ENCODE measurements around the gene TBC1D16. TPM values are rescaled to one million over a fixed set of nuclear protein-coding genes. Genes with fewer than 3 reads are reported as not detected.

Gene TBC1D16
- total RNA-seq, 1 donor from 2014 or later, result 24.7 TPM

DNA sequence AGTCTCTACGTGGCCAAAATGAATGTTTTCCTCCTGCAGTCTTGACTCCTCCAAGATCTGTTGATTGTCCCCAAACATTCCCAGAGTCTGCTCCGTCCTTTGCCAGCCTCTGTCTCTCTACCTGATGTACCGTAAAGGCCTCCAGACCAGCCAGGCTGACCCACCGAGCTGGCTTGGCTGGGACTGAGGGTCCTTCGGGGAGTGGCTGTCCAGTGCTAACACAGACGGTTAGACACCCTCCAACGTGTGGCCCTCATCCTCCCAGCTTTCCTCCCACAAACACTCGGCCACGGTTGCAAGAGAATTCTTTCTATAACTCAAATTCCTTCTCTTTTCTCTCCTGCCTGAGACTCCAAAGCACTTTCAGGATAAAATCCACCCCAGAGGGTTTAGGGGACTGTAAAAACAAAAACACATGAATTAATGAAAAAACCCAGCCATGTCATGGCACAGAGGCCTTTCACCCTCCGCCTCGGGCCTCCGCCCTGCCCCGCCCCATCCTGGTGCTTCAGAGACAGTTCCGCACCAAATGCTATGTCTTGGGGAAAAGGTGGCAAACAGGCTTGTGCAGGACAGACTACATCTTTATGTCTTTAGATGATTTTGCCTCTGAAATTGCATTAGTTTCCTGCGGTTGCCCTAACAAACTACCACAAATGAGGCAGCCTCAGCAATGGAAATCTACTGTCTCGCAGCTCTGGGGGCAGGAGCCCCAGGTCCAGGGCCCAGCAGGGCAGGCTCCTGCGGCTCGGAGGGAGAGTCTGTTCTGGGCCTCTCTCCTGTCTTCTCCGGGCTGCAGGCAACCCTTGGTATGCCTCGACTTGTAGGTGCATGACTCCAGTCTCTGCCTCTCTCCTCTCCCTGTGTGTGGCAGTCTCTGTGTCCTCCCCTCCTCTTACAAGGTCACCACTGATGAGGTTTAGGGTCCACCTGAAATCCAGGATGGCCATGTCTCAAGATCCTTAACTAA is 124.0 kb downstream of the TBC1D16 start:
- no peak for TF ChIP-seq CTCF (IDR thresholded peaks at IDR 0.05)
- no peak for DNase-seq
- H3K36me3 ChIP-seq, result no peaks in the 10 kb centered on the region
- intact Hi-C loops (cut with DNase I), result no loop called here
- ATAC-seq, result no peak
- H3K27ac ChIP-seq, result no peak overlapping the region
- H3K9me3 ChIP-seq, result no peaks in the 10 kb centered on the region
- no peak overlapping the region for H3K4me3 ChIP-seq
- no peaks in the 10 kb centered on the region for H3K4me1 ChIP-seq
- H3K27me3 ChIP-seq (ENCODE audit: low read depth), result peaks cover 3% of the 10 kb centered on the region

DNA sequence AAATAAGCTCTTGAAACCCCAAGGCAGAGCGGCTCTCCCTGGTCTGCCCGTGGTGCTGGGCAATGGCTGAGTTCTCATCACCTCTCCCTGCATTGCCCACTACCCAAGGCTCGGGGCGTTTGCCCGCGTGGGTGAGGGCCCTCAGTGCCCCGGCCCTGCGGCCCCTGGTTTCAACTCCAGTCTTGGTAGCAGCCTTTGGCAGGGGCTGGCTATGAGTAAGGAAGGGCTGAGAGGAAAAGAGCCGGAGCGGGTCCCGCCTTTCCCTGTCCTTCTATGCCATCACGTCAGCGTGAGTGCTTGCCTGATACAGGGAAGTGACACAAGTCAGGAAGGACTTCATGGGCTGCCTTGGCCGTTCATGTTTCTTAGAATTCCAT is 124.7 kb downstream of the TBC1D16 start:
- DNase-seq, result no peak
- Histone ChIP-seq H3K27me3 (ENCODE audit: low read depth) (no peaks in the 10 kb centered on the region), H3K27ac (no peak overlapping the region), H3K36me3 (no peaks in the 10 kb centered on the region), H3K4me1 (no peaks in the 10 kb centered on the region), H3K4me3 (no peak overlapping the region), H3K9me3 (no peaks in the 10 kb centered on the region)
- intact Hi-C loops (cut with DNase I), result no loop called here
- ATAC-seq, result no peak
- no peak for TF ChIP-seq CTCF (IDR thresholded peaks at IDR 0.05)

GRCh38 chr17:79909121-79909520 is 126.6 kb downstream of the TBC1D16 start:
- Histone ChIP-seq H3K27me3 (ENCODE audit: low read depth) (no peaks in the 10 kb centered on the region), H3K9me3 (no peaks in the 10 kb centered on the region), H3K36me3 (no peaks in the 10 kb centered on the region), H3K4me3 (no peak overlapping the region), H3K27ac (no peak overlapping the region), H3K4me1 (no peaks in the 10 kb centered on the region)
- ATAC-seq, result no peak
- no peak for TF ChIP-seq CTCF (IDR thresholded peaks at IDR 0.05)
- DNase-seq, result peak; percentile 24
- intact Hi-C loops (cut with DNase I), result no loop called here

DNA sequence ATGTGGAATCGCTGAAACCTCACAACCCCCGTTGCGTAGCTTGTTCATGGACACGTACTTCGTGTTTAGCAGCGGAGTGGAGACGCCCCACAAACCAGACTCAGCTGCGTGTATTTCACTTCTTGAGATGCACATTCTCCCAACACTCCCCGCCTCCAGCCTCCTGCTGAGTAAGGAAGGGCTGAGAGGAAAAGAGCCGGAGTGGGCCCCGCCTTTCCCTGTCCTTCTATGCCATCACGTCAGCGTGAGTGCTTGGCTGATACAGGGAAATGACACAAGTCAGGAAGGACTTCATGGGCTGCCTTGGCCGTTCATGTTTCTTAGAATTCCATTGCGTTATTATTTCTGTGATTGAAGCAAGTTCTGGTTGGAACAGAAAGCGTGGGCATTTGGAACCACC is 127.8 kb downstream of the TBC1D16 start:
- DNase-seq, result peak; percentile 74
- H3K27me3 ChIP-seq (ENCODE audit: low read depth), result no peaks in the 10 kb centered on the region

GRCh38 chr17:79907217-79907715 is 128.4 kb downstream of the TBC1D16 start:
- H3K27ac ChIP-seq, result no peak overlapping the region
- H3K4me1 ChIP-seq, result no peaks in the 10 kb centered on the region
- intact Hi-C loops (cut with DNase I), result no loop called here
- ATAC-seq, result no peak
- TF ChIP-seq CTCF (IDR thresholded peaks at IDR 0.05), result no peak
- no peaks in the 10 kb centered on the region for H3K36me3 ChIP-seq
- H3K4me3 ChIP-seq, result no peak overlapping the region
- peak; percentile 36 for DNase-seq
- H3K27me3 ChIP-seq (ENCODE audit: low read depth), result no peaks in the 10 kb centered on the region
- H3K9me3 ChIP-seq, result no peaks in the 10 kb centered on the region

More for the DNA sequence above, 127.8 kb downstream of the TBC1D16 start:
- ATAC-seq, result peak; percentile 87 to 95
- Histone ChIP-seq H3K36me3 (no peaks in the 10 kb centered on the region), H3K9me3 (no peaks in the 10 kb centered on the region), H3K4me3 (no peak overlapping the region), H3K27ac (no peak overlapping the region), H3K4me1 (no peaks in the 10 kb centered on the region)
- TF ChIP-seq CTCF (IDR thresholded peaks at IDR 0.05), result no peak
- intact Hi-C loops (cut with DNase I), result no loop called here

All from lower lobe of right lung (tissue), 2 donors.